HG02970 (cell line): ENCODE results near the gene TADA2B.

ENCODE experiments used
- ATAC-seq: cut with Tn5 transposase; IDR thresholded peaks from one replicate; pipeline ENCODE4 v1.9.1; 2021; ENCODE audit warnings: mild to moderate bottlenecking, moderate library complexity, moderate number of reproducible peaks; ENCODE audit not compliant: unreplicated experiment, low FRiP score

The TADA2B gene

DNA sequence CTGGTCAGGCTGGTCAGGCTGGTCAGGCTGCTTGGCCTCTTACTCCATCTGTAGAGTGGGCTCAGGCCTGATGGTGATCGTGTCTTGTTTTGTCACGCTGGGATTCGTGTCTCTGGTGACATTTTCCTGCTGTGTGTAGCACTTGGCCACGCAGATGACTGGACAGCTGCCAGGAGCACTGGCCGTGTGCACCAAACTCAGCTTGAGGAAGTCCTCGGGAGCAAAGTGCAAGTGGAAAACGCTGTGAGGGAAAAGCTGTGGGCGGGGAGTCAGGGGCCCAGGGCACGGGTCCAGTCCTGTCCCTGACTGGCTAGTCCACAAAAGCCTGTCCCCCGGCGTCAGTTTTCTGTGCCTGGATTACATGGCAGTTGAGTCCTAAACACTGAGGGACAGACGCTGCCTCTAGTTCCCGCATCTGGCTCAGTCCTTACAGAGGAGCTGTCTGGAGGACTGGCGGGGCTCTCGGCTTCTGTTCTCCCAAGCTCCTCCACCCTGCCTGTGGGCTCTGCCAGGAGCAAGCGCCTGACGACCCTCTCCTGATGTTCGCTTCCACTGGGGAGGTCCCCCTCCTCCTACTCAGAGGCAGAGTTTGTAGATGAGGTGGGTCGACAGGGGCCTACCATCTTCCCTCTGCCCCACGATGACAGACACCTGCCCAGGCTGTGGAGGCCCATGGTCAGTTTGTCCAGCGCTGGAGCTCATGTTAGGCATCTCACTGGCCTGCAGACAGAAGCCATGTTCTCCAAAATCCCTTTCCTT, 60.6 kb downstream of the TADA2B start:
- ATAC-seq: no peak

- ATAC-seq: no peak
These were observed 61.3 kb downstream of the TADA2B start for GRCh38 chr4:7104366-7105031.

DNA sequence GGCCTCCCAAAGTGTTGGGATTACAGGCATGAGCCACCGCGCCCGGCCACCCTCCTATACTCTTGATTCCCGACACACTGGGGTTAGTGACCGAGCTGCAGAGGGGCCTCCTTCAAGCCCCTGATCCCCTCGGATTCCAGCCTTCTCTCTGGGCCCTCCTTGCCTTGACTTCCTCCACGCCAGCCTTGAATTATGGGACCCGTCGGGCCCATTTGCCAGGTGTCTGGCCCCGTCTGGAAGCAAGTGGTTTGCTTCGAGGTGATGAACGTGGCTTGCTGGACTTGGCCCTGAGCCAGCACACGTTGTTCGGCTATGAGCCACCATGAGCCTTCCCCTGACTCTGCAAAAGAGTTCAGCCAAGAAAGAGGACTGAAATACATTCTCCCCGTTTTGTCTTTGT, 62.1 kb downstream of the TADA2B start:
- no peak for ATAC-seq

DNA sequence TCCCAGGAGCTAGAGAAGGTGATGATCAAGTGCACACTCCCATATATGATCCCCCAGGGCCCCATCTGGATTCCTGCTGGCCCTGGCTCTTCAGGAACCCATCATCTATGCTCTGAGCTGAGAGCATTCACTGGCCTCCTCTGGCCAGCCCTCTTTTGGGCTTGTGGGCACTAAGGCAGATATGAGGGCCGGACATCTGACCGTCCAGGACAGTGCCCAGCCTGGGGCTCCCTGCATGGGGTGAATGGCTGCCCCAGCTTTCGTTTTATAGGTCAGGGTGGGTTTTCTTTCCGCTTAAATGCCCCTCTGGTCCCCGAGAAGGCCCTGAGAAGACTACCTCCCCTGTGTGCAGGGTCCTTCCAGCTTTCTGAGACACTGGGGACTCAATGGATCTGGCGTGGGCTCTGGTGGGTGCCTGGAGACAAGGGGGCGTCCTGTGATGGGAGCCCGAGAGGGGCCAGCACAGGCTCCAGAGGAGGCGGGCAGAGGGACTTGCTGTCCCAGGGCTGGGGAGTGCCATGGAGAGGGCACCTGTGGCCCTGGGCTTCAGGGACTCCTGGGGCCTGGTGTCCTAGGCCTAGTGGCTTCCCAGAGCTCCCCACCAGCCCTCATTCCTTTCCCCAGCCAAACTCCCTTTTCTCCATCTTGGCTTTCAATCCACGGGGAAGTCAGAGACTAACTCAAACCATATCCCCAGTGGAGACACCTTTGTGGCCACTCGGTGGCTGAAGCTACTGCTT, 64.2 kb downstream of the TADA2B start:
- no peak for ATAC-seq
